NT2/D1 (cell line): ENCODE results near the gene ROMO1.
"Not testable (repeated sequence)": the region's sequence is repeated elsewhere in the genome, so short reads cannot be mapped to it uniquely, and the experiment has no call there.

ENCODE experiments used
- SUZ12 ChIP-seq: IDR thresholded peaks from 2 replicates; pipeline ENCODE4 v1.6.1; 2011; ENCODE audit not compliant: insufficient read length, insufficient read depth; ENCODE audit errors: extremely low read depth
- ZNF274 ChIP-seq: IDR thresholded peaks from 2 replicates; pipeline ENCODE4 v1.6.1; 2011; ENCODE audit warnings: mild to moderate bottlenecking, low read depth, low read length

DNA sequence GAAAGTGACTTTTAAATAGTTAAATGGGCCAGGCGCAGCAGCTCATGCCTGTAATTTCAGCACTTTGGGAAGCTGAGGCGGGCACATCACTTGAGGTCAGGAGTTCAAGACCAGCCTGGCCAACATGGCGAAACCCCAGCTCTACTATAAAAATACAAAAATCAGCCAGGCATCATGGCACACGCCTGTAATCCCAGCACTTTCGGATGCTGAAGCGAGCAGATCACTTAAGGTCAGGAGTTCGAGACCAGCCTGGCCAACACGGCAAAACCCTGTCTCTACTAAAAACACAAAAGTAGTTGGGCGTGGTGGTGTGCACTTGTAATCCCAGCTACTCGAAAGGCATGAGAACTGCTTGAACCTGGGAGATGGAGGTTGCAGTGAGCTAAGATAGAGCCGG is 6.7 kb downstream of the ROMO1 start:
- TF ChIP-seq SUZ12, ZNF274: not testable (repeated sequence)
